T-helper 17 cell (primary cell): ENCODE data around the gene ECE1. TPM values are rescaled to one million over a fixed set of nuclear protein-coding genes. Genes with fewer than 3 reads are reported as not detected.
A peak's percentile ranks its signal among the peaks of the same experiment; 100 is the strongest.
"Not testable (repeated sequence)": the region's sequence is repeated elsewhere in the genome, so short reads cannot be mapped to it uniquely, and the experiment has no call there.

Experiments used
- ATAC-seq: fragments of 150-1000 bp; cut with Tn5 transposase; 2 replicates; pipeline ENCODE4 v1.10.0; 2021; ENCODE audit warnings: mild to moderate bottlenecking, moderate library complexity
- DNase-seq, 3 donors: peaks; one replicate each; pipeline versions ENCODE4 v3.0.0 to v3.0.0-alpha.2; 2020 to 2021
- H3K9me3 ChIP-seq: one replicate; pipeline ENCODE4 v1.7.0; 2013; ENCODE audit warnings: low read length, mild to moderate bottlenecking; ENCODE audit not compliant: control insufficient read depth, poor library complexity, severe bottlenecking
- H3K27ac Mint-ChIP-seq: one replicate; pipeline ENCODE4 v1.8.0; 2022; ENCODE audit warnings: mild to moderate bottlenecking, moderate library complexity, mixed read lengths
- H3K27me3 Mint-ChIP-seq: one replicate; pipeline ENCODE4 v1.8.0; 2022; ENCODE audit warnings: mixed read lengths
- H3K36me3 Mint-ChIP-seq: one replicate; pipeline ENCODE4 v1.8.0; 2022; ENCODE audit warnings: low read depth, mixed read lengths
- H3K4me1 Mint-ChIP-seq: one replicate; pipeline ENCODE4 v1.8.0; 2022; ENCODE audit warnings: mild to moderate bottlenecking, mixed read lengths
- H3K4me3 Mint-ChIP-seq: one replicate; pipeline ENCODE4 v1.8.0; 2022; ENCODE audit warnings: mild to moderate bottlenecking, moderate library complexity, mixed read lengths
- total RNA-seq, 4 donors: library from RNA in 2 of 4; stranded (reverse) in 2 of 4; gene quantifications; one replicate each; pipeline ENCODE4 v1.2.3 and lab custom pipeline; 2022 to 2026

Gene ECE1
- total RNA-seq, 2 donors from 2014 or later: 116 to 117 TPM

- no peak for DNase-seq
- H3K4me3 Mint-ChIP-seq: no peak overlapping the region
- no peak overlapping the region for H3K27ac Mint-ChIP-seq
- H3K9me3 ChIP-seq: no peaks in the 10 kb centered on the region
- H3K27me3 Mint-ChIP-seq: no peaks in the 10 kb centered on the region
- no peaks in the 10 kb centered on the region for H3K4me1 Mint-ChIP-seq
- ATAC-seq: no peak
- no peaks in the 10 kb centered on the region for H3K36me3 Mint-ChIP-seq
Observed at GRCh38 chr1:21206117-21206516, 84.1 kb downstream of the ECE1 start.

- no peaks in the 10 kb centered on the region for H3K36me3 Mint-ChIP-seq
- no peaks in the 10 kb centered on the region for H3K27me3 Mint-ChIP-seq
- DNase-seq: no peak
- H3K27ac Mint-ChIP-seq: peak overlapping the region; percentile 27
- no peaks in the 10 kb centered on the region for H3K4me1 Mint-ChIP-seq
- H3K9me3 ChIP-seq: no peaks in the 10 kb centered on the region
- H3K4me3 Mint-ChIP-seq: no peak overlapping the region
- no peak for ATAC-seq
Observed at GRCh38 chr1:21205416-21205815, 84.8 kb downstream of the ECE1 start.

- H3K4me3 Mint-ChIP-seq: no peak overlapping the region
- H3K36me3 Mint-ChIP-seq: peaks cover 4% of the 10 kb centered on the region
- H3K4me1 Mint-ChIP-seq: no peaks in the 10 kb centered on the region
- ATAC-seq (no peak), DNase-seq (no peak)
- no peak overlapping the region for H3K27ac Mint-ChIP-seq
- no peaks in the 10 kb centered on the region for H3K9me3 ChIP-seq
- H3K27me3 Mint-ChIP-seq: peaks cover 22% of the 10 kb centered on the region
Observed at GRCh38 chr1:21201650-21202049, 88.6 kb downstream of the ECE1 start.

GRCh38 chr1:21201238-21201637 lies 89.0 kb downstream of the ECE1 start:
- not testable (repeated sequence) for H3K36me3 Mint-ChIP-seq, ATAC-seq, H3K4me3 Mint-ChIP-seq, DNase-seq, H3K27ac Mint-ChIP-seq, H3K9me3 ChIP-seq, H3K4me1 Mint-ChIP-seq
- H3K27me3 Mint-ChIP-seq: peaks cover 26% of the 10 kb centered on the region

GRCh38 chr1:21200767-21201166 lies 89.5 kb downstream of the ECE1 start:
- Mint-ChIP-seq H3K4me1 (no peaks in the 10 kb centered on the region), H3K27me3 (peaks cover 26% of the 10 kb centered on the region), H3K27ac (no peak overlapping the region), H3K4me3 (no peak overlapping the region), H3K36me3 (peaks cover 4% of the 10 kb centered on the region)
- no peak for DNase-seq
- H3K9me3 ChIP-seq: no peaks in the 10 kb centered on the region
- ATAC-seq: no peak

GRCh38 chr1:21198929-21199328 lies 91.3 kb downstream of the ECE1 start:
- H3K27ac Mint-ChIP-seq: no peak overlapping the region
- no peak overlapping the region for H3K4me3 Mint-ChIP-seq

GRCh38 chr1:21192871-21193270 lies 97.4 kb downstream of the ECE1 start:
- no peak overlapping the region for H3K4me3 Mint-ChIP-seq
- peaks cover 2% of the 10 kb centered on the region for H3K36me3 Mint-ChIP-seq
- H3K27ac Mint-ChIP-seq: no peak overlapping the region
- ATAC-seq (no peak), DNase-seq (no peak)
- peaks cover 27% of the 10 kb centered on the region for H3K27me3 Mint-ChIP-seq
- H3K9me3 ChIP-seq: no peaks in the 10 kb centered on the region
- H3K4me1 Mint-ChIP-seq: peaks cover 11% of the 10 kb centered on the region

More at GRCh38 chr1:21198929-21199328, 91.3 kb downstream of the ECE1 start:
- ATAC-seq (no peak), DNase-seq (no peak)
- peaks cover 26% of the 10 kb centered on the region for H3K27me3 Mint-ChIP-seq
- H3K4me1 Mint-ChIP-seq: peaks cover 3% of the 10 kb centered on the region
- peaks cover 5% of the 10 kb centered on the region for H3K36me3 Mint-ChIP-seq
- H3K9me3 ChIP-seq: no peaks in the 10 kb centered on the region

GRCh38 chr1:21192284-21192683 lies 98.0 kb downstream of the ECE1 start:
- H3K27me3 Mint-ChIP-seq: peaks cover 24% of the 10 kb centered on the region
- peaks cover 2% of the 10 kb centered on the region for H3K36me3 Mint-ChIP-seq
- no peak overlapping the region for H3K27ac Mint-ChIP-seq
- peaks cover 11% of the 10 kb centered on the region for H3K4me1 Mint-ChIP-seq
- H3K4me3 Mint-ChIP-seq: no peak overlapping the region
- no peak for ATAC-seq
- H3K9me3 ChIP-seq: no peaks in the 10 kb centered on the region
- no peak for DNase-seq

- not testable (repeated sequence) for DNase-seq, ATAC-seq, H3K27ac Mint-ChIP-seq, H3K9me3 ChIP-seq, H3K4me3 Mint-ChIP-seq, H3K36me3 Mint-ChIP-seq
- peaks cover 18% of the 10 kb centered on the region for H3K27me3 Mint-ChIP-seq
- peaks cover 11% of the 10 kb centered on the region for H3K4me1 Mint-ChIP-seq
Observed at GRCh38 chr1:21190771-21191170, 99.5 kb downstream of the ECE1 start.

- Mint-ChIP-seq H3K4me3 (no peak overlapping the region), H3K27ac (no peak overlapping the region)
Observed at GRCh38 chr1:21189906-21190500, 100.3 kb downstream of the ECE1 start.

GRCh38 chr1:21189421-21189820 lies 100.8 kb downstream of the ECE1 start:
- no peak for DNase-seq
- Mint-ChIP-seq H3K36me3 (peaks cover 2% of the 10 kb centered on the region), H3K4me3 (no peak overlapping the region), H3K27ac (no peak overlapping the region), H3K27me3 (peaks cover 18% of the 10 kb centered on the region), H3K4me1 (peaks cover 8% of the 10 kb centered on the region)
- no peak for ATAC-seq
- H3K9me3 ChIP-seq: no peaks in the 10 kb centered on the region

More at GRCh38 chr1:21189906-21190500, 100.3 kb downstream of the ECE1 start:
- H3K36me3 Mint-ChIP-seq: peaks cover 2% of the 10 kb centered on the region
- H3K9me3 ChIP-seq: no peaks in the 10 kb centered on the region
- no peak for DNase-seq
- peaks cover 8% of the 10 kb centered on the region for H3K4me1 Mint-ChIP-seq
- ATAC-seq: no peak
- peaks cover 18% of the 10 kb centered on the region for H3K27me3 Mint-ChIP-seq

- DNase-seq (no peak), ATAC-seq (no peak)
- peaks cover 18% of the 10 kb centered on the region for H3K27me3 Mint-ChIP-seq
- H3K27ac Mint-ChIP-seq: no peak overlapping the region
- no peaks in the 10 kb centered on the region for H3K9me3 ChIP-seq
- no peak overlapping the region for H3K4me3 Mint-ChIP-seq
- H3K36me3 Mint-ChIP-seq: no peaks in the 10 kb centered on the region
- peaks cover 7% of the 10 kb centered on the region for H3K4me1 Mint-ChIP-seq
Observed at GRCh38 chr1:21188235-21188634, 102.0 kb downstream of the ECE1 start.

- H3K9me3 ChIP-seq: no peaks in the 10 kb centered on the region
- H3K4me3 Mint-ChIP-seq: no peak overlapping the region
- DNase-seq: no peak
- H3K27me3 Mint-ChIP-seq: peaks cover 8% of the 10 kb centered on the region
- no peaks in the 10 kb centered on the region for H3K36me3 Mint-ChIP-seq
- ATAC-seq: no peak
- H3K27ac Mint-ChIP-seq: no peak overlapping the region
- peaks cover 4% of the 10 kb centered on the region for H3K4me1 Mint-ChIP-seq
Observed at GRCh38 chr1:21185221-21185731, 105.0 kb downstream of the ECE1 start.

- ATAC-seq (peak; percentile 48), DNase-seq (no peak)
- H3K4me1 Mint-ChIP-seq: peaks cover 2% of the 10 kb centered on the region
- H3K36me3 Mint-ChIP-seq: no peaks in the 10 kb centered on the region
- no peak overlapping the region for H3K4me3 Mint-ChIP-seq
- H3K27ac Mint-ChIP-seq: no peak overlapping the region
- H3K9me3 ChIP-seq: no peaks in the 10 kb centered on the region
- H3K27me3 Mint-ChIP-seq: peaks cover 8% of the 10 kb centered on the region
Observed at GRCh38 chr1:21184276-21184675, 106.0 kb downstream of the ECE1 start.
